ENCODE results near the gene PLA2G10.
"Not testable (repeated sequence)": the region's sequence is repeated elsewhere in the genome, so short reads cannot be mapped to it uniquely, and the experiment has no call there.

PLA2G10 gene

GRCh38 chr16:14667347-14668266 lies 26.5 kb downstream of the PLA2G10 start:
- in situ Hi-C loops (cut with HindIII; ENCODE audit: low sequenced_read_pairs), result no loop called here

- in situ Hi-C loops (cut with HindIII; ENCODE audit: low sequenced_read_pairs), result no loop called here
These were observed 36.0 kb downstream of the PLA2G10 start for GRCh38 chr16:14658063-14658462.

GRCh38 chr16:14652726-14653125 lies 41.4 kb downstream of the PLA2G10 start:
- in situ Hi-C loops (cut with HindIII; ENCODE audit: low sequenced_read_pairs), result no loop called here

GRCh38 chr16:14650629-14651028 lies 43.5 kb downstream of the PLA2G10 start:
- in situ Hi-C loops (cut with HindIII; ENCODE audit: low sequenced_read_pairs), result no loop called here

- in situ Hi-C loops (cut with HindIII; ENCODE audit: low sequenced_read_pairs), result no loop called here
These were observed 44.3 kb downstream of the PLA2G10 start for GRCh38 chr16:14649816-14650215.

GRCh38 chr16:14641926-14642325 lies 52.2 kb downstream of the PLA2G10 start:
- in situ Hi-C loops (cut with HindIII; ENCODE audit: low sequenced_read_pairs), result no loop called here

- in situ Hi-C loops (cut with HindIII; ENCODE audit: low sequenced_read_pairs), result no loop called here
These were observed 52.9 kb downstream of the PLA2G10 start for GRCh38 chr16:14641206-14641605.

- in situ Hi-C loops (cut with HindIII; ENCODE audit: low sequenced_read_pairs), result no loop called here
These were observed 53.6 kb downstream of the PLA2G10 start for GRCh38 chr16:14640538-14640937.

GRCh38 chr16:14636951-14637240 lies 57.2 kb downstream of the PLA2G10 start:
- in situ Hi-C loops (cut with HindIII; ENCODE audit: low sequenced_read_pairs), result not testable (repeated sequence)

GRCh38 chr16:14636179-14636950 lies 57.7 kb downstream of the PLA2G10 start:
- in situ Hi-C loops (cut with HindIII; ENCODE audit: low sequenced_read_pairs), result not testable (repeated sequence)

GRCh38 chr16:14635395-14636165 lies 58.5 kb downstream of the PLA2G10 start:
- in situ Hi-C loops (cut with HindIII; ENCODE audit: low sequenced_read_pairs), result no loop called here

- in situ Hi-C loops (cut with HindIII; ENCODE audit: low sequenced_read_pairs), result no loop called here
These were observed 59.8 kb downstream of the PLA2G10 start for GRCh38 chr16:14634389-14634725.

- in situ Hi-C loops (cut with HindIII; ENCODE audit: low sequenced_read_pairs), result no loop called here
These were observed 61.2 kb downstream of the PLA2G10 start, which contains the start of gene BFAR for GRCh38 chr16:14632693-14633569. BFAR (plus strand) TSS chr16:14632951; CDS start chr16:14644347, 11,396 bp downstream.

- in situ Hi-C loops (cut with HindIII; ENCODE audit: low sequenced_read_pairs), result not testable (repeated sequence)
These were observed 63.3 kb downstream of the PLA2G10 start for GRCh38 chr16:14630620-14631330.

- in situ Hi-C loops (cut with HindIII; ENCODE audit: low sequenced_read_pairs), result no loop called here
These were observed 64.0 kb downstream of the PLA2G10 start, which contains the start of gene PARN for GRCh38 chr16:14629919-14630619. PARN (minus strand) TSS chr16:14630260; CDS start chr16:14630125, 135 bp downstream.

- in situ Hi-C loops (cut with HindIII; ENCODE audit: low sequenced_read_pairs), result no loop called here
These were observed 64.5 kb downstream of the PLA2G10 start for GRCh38 chr16:14629612-14629918.

- in situ Hi-C loops (cut with HindIII; ENCODE audit: low sequenced_read_pairs), result no loop called here
These were observed 65.1 kb downstream of the PLA2G10 start for GRCh38 chr16:14628806-14629611.

GRCh38 chr16:14627078-14627477 lies 67.0 kb downstream of the PLA2G10 start:
- in situ Hi-C loops (cut with HindIII; ENCODE audit: low sequenced_read_pairs), result no loop called here
